Sigmoid colon (tissue), 4 donors: ENCODE data around the gene TRABD2B.

ENCODE experiments used
- EP300 ChIP-seq, 4 donors: sonication (generic); formaldehyde crosslinking; IDR thresholded peaks; one replicate each; pipeline ENCODE4 v1.6.1; 2017; ENCODE audit warnings: antibody characterized with exemption in 4 of 4
- POLR2A ChIP-seq, 2 donors: fragments of 450-650 bp; IDR thresholded peaks; one replicate each; pipeline ENCODE4 v1.6.1; 2016; ENCODE audit warnings: antibody characterized with exemption in 2 of 2, mild to moderate bottlenecking in 2 of 2, moderate library complexity in 2 of 2
- POLR2AphosphoS5 ChIP-seq, 4 donors: sonication (generic); formaldehyde crosslinking; IDR thresholded peaks; one replicate each; pipeline ENCODE4 v1.6.1; 2017; ENCODE audit warnings: antibody characterized with exemption in 4 of 4
- TF ChIP-seq, protein P1 (sequence below), 4 experiments: fragments of 450-650 bp in 3 of 4; fragments of 200-600 bp in 1 of 4; IDR thresholded peaks; one replicate each; pipeline ENCODE4 v1.5.1; 2016 to 2019; ENCODE audit warnings: antibody characterized with exemption in 4 of 4, mild to moderate bottlenecking in 3 of 4, moderate library complexity in 2 of 4

DNA sequence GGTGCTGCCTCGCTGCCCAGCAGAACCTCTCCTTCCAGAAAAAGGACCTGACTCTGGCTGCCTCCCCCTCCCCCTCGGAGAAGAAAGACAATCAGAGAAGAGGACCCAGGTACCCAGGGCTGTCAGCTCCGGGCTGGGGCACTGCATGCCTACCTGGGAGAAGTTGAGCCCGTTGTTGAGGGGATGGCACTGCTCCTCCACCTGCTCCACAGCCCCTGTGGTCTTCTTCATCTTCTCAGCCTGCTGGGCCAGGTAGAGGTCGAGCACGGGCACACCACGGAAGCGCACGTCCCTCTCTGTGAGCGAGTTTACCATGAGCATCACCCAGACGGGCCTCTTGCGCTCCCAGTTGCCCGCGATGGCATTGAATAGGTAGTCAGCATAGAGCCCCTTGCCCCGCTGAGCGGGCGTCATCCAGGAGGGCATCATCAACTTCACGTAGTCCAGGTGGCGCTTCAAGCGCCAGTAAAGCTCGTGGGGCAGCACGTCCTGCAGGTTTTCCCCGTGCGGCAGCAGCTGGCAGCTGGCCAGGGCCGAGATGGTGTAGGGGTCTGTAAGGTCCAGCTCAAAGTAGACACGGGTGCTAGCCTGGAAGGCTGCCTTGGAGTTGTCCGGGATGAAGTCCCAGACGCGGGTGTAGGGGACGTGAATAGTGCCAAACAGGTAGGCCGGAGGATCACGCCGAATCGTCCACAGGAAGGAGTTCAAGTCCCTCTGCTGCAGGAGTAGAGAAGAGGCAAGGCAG, 3.1 kb downstream of the TRABD2B start:
- TF ChIP-seq, protein P1, sequence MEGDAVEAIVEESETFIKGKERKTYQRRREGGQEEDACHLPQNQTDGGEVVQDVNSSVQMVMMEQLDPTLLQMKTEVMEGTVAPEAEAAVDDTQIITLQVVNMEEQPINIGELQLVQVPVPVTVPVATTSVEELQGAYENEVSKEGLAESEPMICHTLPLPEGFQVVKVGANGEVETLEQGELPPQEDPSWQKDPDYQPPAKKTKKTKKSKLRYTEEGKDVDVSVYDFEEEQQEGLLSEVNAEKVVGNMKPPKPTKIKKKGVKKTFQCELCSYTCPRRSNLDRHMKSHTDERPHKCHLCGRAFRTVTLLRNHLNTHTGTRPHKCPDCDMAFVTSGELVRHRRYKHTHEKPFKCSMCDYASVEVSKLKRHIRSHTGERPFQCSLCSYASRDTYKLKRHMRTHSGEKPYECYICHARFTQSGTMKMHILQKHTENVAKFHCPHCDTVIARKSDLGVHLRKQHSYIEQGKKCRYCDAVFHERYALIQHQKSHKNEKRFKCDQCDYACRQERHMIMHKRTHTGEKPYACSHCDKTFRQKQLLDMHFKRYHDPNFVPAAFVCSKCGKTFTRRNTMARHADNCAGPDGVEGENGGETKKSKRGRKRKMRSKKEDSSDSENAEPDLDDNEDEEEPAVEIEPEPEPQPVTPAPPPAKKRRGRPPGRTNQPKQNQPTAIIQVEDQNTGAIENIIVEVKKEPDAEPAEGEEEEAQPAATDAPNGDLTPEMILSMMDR (IDR thresholded peaks at IDR 0.05), result no peak
- TF ChIP-seq POLR2A (IDR thresholded peaks at IDR 0.05) (no peak), POLR2AphosphoS5 (IDR thresholded peaks at IDR 0.05) (no peak), EP300 (IDR thresholded peaks at IDR 0.05) (no peak)
